ENCODE results near the gene STPG4. TPM values are rescaled to one million over a fixed set of nuclear protein-coding genes. Genes with fewer than 3 reads are reported as not detected.

Gene STPG4
- total RNA-seq, 1 experiment from 2014 or later: 0.13 TPM

- no peak overlapping the region; the same call in 1 of the 2 replicates for H3K14ac ChIP-seq (ENCODE audit: insufficient read depth, low read length)
- no peak for DNase-seq
- H3K18ac ChIP-seq (ENCODE audit: insufficient read length, low read depth, low read length): no peak overlapping the region
- H3K4me3 Mint-ChIP-seq: no peak overlapping the region
- no peak overlapping the region for H2BK12ac ChIP-seq (ENCODE audit: insufficient read length, low read depth, low read length)
- no peak overlapping the region for H2BK120ac ChIP-seq (ENCODE audit: low read depth, low read length, poor library complexity, severe bottlenecking)
- no peak for TF ChIP-seq CTCF (conservative IDR thresholded peaks at IDR 0.05)
- WGBS (ENCODE audit: extremely low coverage, insufficient read length, low lambda C conversion rate): no CpG with 5 or more reads among the region's 10 CpGs
- H3K79me2 ChIP-seq (ENCODE audit: insufficient read depth, low read length): no peaks in the 10 kb centered on the region
- peaks cover 5% of the 10 kb centered on the region; the same call in 1 of the 2 replicates for H3K4me1 ChIP-seq (ENCODE audit: insufficient read depth, low read length)
- H3K23ac ChIP-seq (ENCODE audit: insufficient read length, low read depth, low read length): no peak overlapping the region
- H2BK20ac ChIP-seq (ENCODE audit: low read depth, low read length, poor library complexity, severe bottlenecking): no peak overlapping the region
- peaks cover under 1 to 3% (median 3%) of the 10 kb centered on the region in 3 experiments; a peak in 3 of 7 replicates for H3K36me3 Mint-ChIP-seq (ENCODE audit: insufficient read depth in 1 of 3, low read depth in 3 of 3)
- H2BK15ac ChIP-seq (ENCODE audit: low read depth, low read length): no peak overlapping the region
- H3K9me3 ChIP-seq (ENCODE audit: control insufficient read depth, low read depth, low read length): no peaks in the 10 kb centered on the region
- no peak overlapping the region for H3K4ac ChIP-seq (ENCODE audit: low read depth, low read length)
- H3K27me3 ChIP-seq (ENCODE audit: insufficient read depth, low read length): no peaks in the 10 kb centered on the region
- no peaks in the 10 kb centered on the region for H3K79me1 ChIP-seq (ENCODE audit: insufficient read depth, low read depth, low read length, poor library complexity, severe bottlenecking)
- no peaks in the 10 kb centered on the region for H4K20me1 ChIP-seq (ENCODE audit: control insufficient read depth, insufficient read depth, insufficient read length)
- no peak overlapping the region for H2AK5ac ChIP-seq (ENCODE audit: insufficient read length, low read length)
- H3K27ac ChIP-seq (ENCODE audit: insufficient read length, low read depth, low read length): no peak overlapping the region
- no peaks in the 10 kb centered on the region for H3K9me3 Mint-ChIP-seq
- no peak overlapping the region for H4K5ac ChIP-seq (ENCODE audit: insufficient read length, low read depth, low read length)
- H2AFZ ChIP-seq (ENCODE audit: low read length): no peak overlapping the region
- H3K4me1 Mint-ChIP-seq: peaks cover 23 to 34% of the 10 kb centered on the region in 2 experiments
- peak overlapping the region in 2 of 3 experiments; percentile 47 to 62; a peak in 2 of 7 replicates for H3K27ac Mint-ChIP-seq
- no peaks in the 10 kb centered on the region for H3K23me2 ChIP-seq (ENCODE audit: insufficient read length, low read depth, low read length, poor library complexity, severe bottlenecking)
- H4K91ac ChIP-seq (ENCODE audit: insufficient read length, low read depth, low read length): no peak overlapping the region
- H3K56ac ChIP-seq (ENCODE audit: insufficient read length, low read depth, low read length): no peak overlapping the region
- no peak overlapping the region for H3T11ph ChIP-seq (ENCODE audit: low read length)
- no peak overlapping the region for H3K4me2 ChIP-seq (ENCODE audit: insufficient read depth, insufficient read length, low read length)
- H3K9ac ChIP-seq (ENCODE audit: extremely low read depth, insufficient read length, low read length): no peak overlapping the region
- no peak overlapping the region for H4K8ac ChIP-seq (replicated peaks; ENCODE audit: insufficient read length, low read depth, low read length)
- H3K27me3 Mint-ChIP-seq (ENCODE audit: low read depth): no peaks in the 10 kb centered on the region
- no peak overlapping the region for H2BK5ac ChIP-seq (ENCODE audit: insufficient read length, low read length)
Measured at GRCh38 chr2:47040651-47041050, 114.5 kb downstream of the STPG4 start.
